Measurements from ENCODE around the gene BEST3.

The BEST3 gene

GRCh38 chr12:69688021-69688420 lies 11.1 kb downstream of the BEST3 start:
- no CpG with 5 or more reads among the region's 1 CpG for WGBS (ENCODE audit: extremely low coverage, insufficient coverage, insufficient read length)

GRCh38 chr12:69687390-69687789 lies 11.7 kb downstream of the BEST3 start:
- Histone ChIP-seq H3K18ac (ENCODE audit: low read length) (no peak overlapping the region), H3K14ac (ENCODE audit: low read length) (peak overlapping the region; percentile 78), H3K9me3 (ENCODE audit: insufficient read depth, low read depth, low read length) (no peaks in the 10 kb centered on the region), H3K79me1 (ENCODE audit: low read length) (peaks cover 12% of the 10 kb centered on the region), H3K27ac (ENCODE audit: low read depth, low read length) (peak overlapping the region; percentile 75), H4K12ac (ENCODE audit: low read depth, low read length) (no peak overlapping the region), H2AFZ (ENCODE audit: insufficient read depth, low read length, poor library complexity) (no peak overlapping the region), H3K4me2 (ENCODE audit: low read length) (no peak overlapping the region), H2BK120ac (ENCODE audit: insufficient read depth, low read length, poor library complexity) (peak overlapping the region; percentile 85), H3K23ac (ENCODE audit: low read length) (no peak overlapping the region), H3K79me2 (ENCODE audit: control insufficient read depth, insufficient read depth, low read length, poor library complexity) (no peaks in the 10 kb centered on the region), H3K9ac (ENCODE audit: low read length) (no peak overlapping the region), H2BK12ac (ENCODE audit: low read length) (peak overlapping the region; percentile 94), H4K91ac (ENCODE audit: low read depth, low read length) (peak overlapping the region; percentile 92), H3K27me3 (ENCODE audit: insufficient read depth, low read length) (no peaks in the 10 kb centered on the region), H3K4me1 (ENCODE audit: control insufficient read depth in 1 of 2, insufficient read depth in 2 of 2, low read length in 2 of 2) (peaks cover 8 to 12% of the 10 kb centered on the region in 2 experiments), H3K4me3 (ENCODE audit: low read depth, low read length) (no peak overlapping the region), H3K36me3 (ENCODE audit: control insufficient read depth in 1 of 2, insufficient read depth in 2 of 2, low read length in 2 of 2) (no peaks in the 10 kb centered on the region), H3K4ac (ENCODE audit: low read depth, low read length) (peak overlapping the region; percentile 35), H2AK5ac (ENCODE audit: low read length) (no peak overlapping the region), H2BK5ac (ENCODE audit: low read depth, low read length, poor library complexity) (peak overlapping the region; percentile 42), H4K8ac (ENCODE audit: low read depth, low read length) (no peak overlapping the region)
- WGBS (ENCODE audit: extremely low coverage, insufficient coverage, insufficient read length), result no CpG with 5 or more reads among the region's 4 CpGs
- DNase-seq, result peak in 1 of 2 donors; percentile 8

More at GRCh38 chr12:69688021-69688420, 11.1 kb downstream of the BEST3 start:
- Histone ChIP-seq H2BK12ac (ENCODE audit: low read length) (no peak overlapping the region), H3K27ac (ENCODE audit: low read depth, low read length) (peak overlapping the region; percentile 61), H3K4me3 (ENCODE audit: low read depth, low read length) (no peak overlapping the region), H3K27me3 (ENCODE audit: insufficient read depth, low read length) (no peaks in the 10 kb centered on the region), H3K14ac (ENCODE audit: low read length) (no peak overlapping the region), H3K23ac (ENCODE audit: low read length) (no peak overlapping the region), H4K12ac (ENCODE audit: low read depth, low read length) (no peak overlapping the region), H3K9me3 (ENCODE audit: insufficient read depth, low read depth, low read length) (no peaks in the 10 kb centered on the region), H3K4ac (ENCODE audit: low read depth, low read length) (no peak overlapping the region), H4K8ac (ENCODE audit: low read depth, low read length) (no peak overlapping the region), H3K36me3 (ENCODE audit: control insufficient read depth in 1 of 2, insufficient read depth in 2 of 2, low read length in 2 of 2) (no peaks in the 10 kb centered on the region), H2AK5ac (ENCODE audit: low read length) (no peak overlapping the region), H3K79me2 (ENCODE audit: control insufficient read depth, insufficient read depth, low read length, poor library complexity) (no peaks in the 10 kb centered on the region), H4K91ac (ENCODE audit: low read depth, low read length) (no peak overlapping the region), H2BK120ac (ENCODE audit: insufficient read depth, low read length, poor library complexity) (no peak overlapping the region), H3K9ac (ENCODE audit: low read length) (no peak overlapping the region), H3K4me2 (ENCODE audit: low read length) (no peak overlapping the region), H3K4me1 (ENCODE audit: control insufficient read depth in 1 of 2, insufficient read depth in 2 of 2, low read length in 2 of 2) (peaks cover 8 to 12% of the 10 kb centered on the region in 2 experiments), H2BK5ac (ENCODE audit: low read depth, low read length, poor library complexity) (no peak overlapping the region), H2AFZ (ENCODE audit: insufficient read depth, low read length, poor library complexity) (no peak overlapping the region), H3K79me1 (ENCODE audit: low read length) (peaks cover 12% of the 10 kb centered on the region), H3K18ac (ENCODE audit: low read length) (no peak overlapping the region)
- peak; percentile 57 to 85 for DNase-seq

- no peak overlapping the region for H2AK5ac ChIP-seq (ENCODE audit: low read length)
- H3K9ac ChIP-seq (ENCODE audit: low read length), result no peak overlapping the region
- peaks cover 12% of the 10 kb centered on the region for H3K79me1 ChIP-seq (ENCODE audit: low read length)
- no CpG with 5 or more reads among the region's 2 CpGs for WGBS (ENCODE audit: extremely low coverage, insufficient coverage, insufficient read length)
- H3K27ac ChIP-seq (ENCODE audit: low read depth, low read length), result peak overlapping the region; percentile 75
- H3K4me1 ChIP-seq (ENCODE audit: control insufficient read depth in 1 of 2, insufficient read depth in 2 of 2, low read length in 2 of 2), result peaks cover 8 to 12% of the 10 kb centered on the region in 2 experiments
- no peak overlapping the region for H3K4ac ChIP-seq (ENCODE audit: low read depth, low read length)
- no peak overlapping the region for H2BK120ac ChIP-seq (ENCODE audit: insufficient read depth, low read length, poor library complexity)
- H3K9me3 ChIP-seq (ENCODE audit: insufficient read depth, low read depth, low read length), result no peaks in the 10 kb centered on the region
- no peak overlapping the region for H2AFZ ChIP-seq (ENCODE audit: insufficient read depth, low read length, poor library complexity)
- H3K14ac ChIP-seq (ENCODE audit: low read length), result no peak overlapping the region
- H2BK12ac ChIP-seq (ENCODE audit: low read length), result no peak overlapping the region
- H4K12ac ChIP-seq (ENCODE audit: low read depth, low read length), result no peak overlapping the region
- no peak overlapping the region for H3K4me2 ChIP-seq (ENCODE audit: low read length)
- H3K4me3 ChIP-seq (ENCODE audit: low read depth, low read length), result no peak overlapping the region
- no peaks in the 10 kb centered on the region for H3K27me3 ChIP-seq (ENCODE audit: insufficient read depth, low read length)
- H4K91ac ChIP-seq (ENCODE audit: low read depth, low read length), result peak overlapping the region; percentile 40
- no peak overlapping the region for H4K8ac ChIP-seq (ENCODE audit: low read depth, low read length)
- no peaks in the 10 kb centered on the region for H3K36me3 ChIP-seq (ENCODE audit: control insufficient read depth in 1 of 2, insufficient read depth in 2 of 2, low read length in 2 of 2)
- no peaks in the 10 kb centered on the region for H3K79me2 ChIP-seq (ENCODE audit: control insufficient read depth, insufficient read depth, low read length, poor library complexity)
- peak; percentile 43 to 58 for DNase-seq
- no peak overlapping the region for H3K18ac ChIP-seq (ENCODE audit: low read length)
- H2BK5ac ChIP-seq (ENCODE audit: low read depth, low read length, poor library complexity), result no peak overlapping the region
- H3K23ac ChIP-seq (ENCODE audit: low read length), result no peak overlapping the region
Observed at GRCh38 chr12:69686731-69687130, 12.4 kb downstream of the BEST3 start.

- H3K4me1 ChIP-seq (ENCODE audit: control insufficient read depth in 1 of 2, insufficient read depth in 2 of 2, low read length in 2 of 2), result peaks cover 8 to 12% of the 10 kb centered on the region in 2 experiments
- no peak overlapping the region for H4K8ac ChIP-seq (ENCODE audit: low read depth, low read length)
- H2AFZ ChIP-seq (ENCODE audit: insufficient read depth, low read length, poor library complexity), result no peak overlapping the region
- no peak overlapping the region for H3K23ac ChIP-seq (ENCODE audit: low read length)
- no peak overlapping the region for H3K14ac ChIP-seq (ENCODE audit: low read length)
- H2BK5ac ChIP-seq (ENCODE audit: low read depth, low read length, poor library complexity), result no peak overlapping the region
- H3K27me3 ChIP-seq (ENCODE audit: insufficient read depth, low read length), result no peaks in the 10 kb centered on the region
- WGBS (ENCODE audit: extremely low coverage, insufficient coverage, insufficient read length), result no CpG with 5 or more reads among the region's 2 CpGs
- no peaks in the 10 kb centered on the region for H3K36me3 ChIP-seq (ENCODE audit: control insufficient read depth in 1 of 2, insufficient read depth in 2 of 2, low read length in 2 of 2)
- peaks cover 12% of the 10 kb centered on the region for H3K79me1 ChIP-seq (ENCODE audit: low read length)
- no peak overlapping the region for H3K18ac ChIP-seq (ENCODE audit: low read length)
- H3K79me2 ChIP-seq (ENCODE audit: control insufficient read depth, insufficient read depth, low read length, poor library complexity), result no peaks in the 10 kb centered on the region
- H2AK5ac ChIP-seq (ENCODE audit: low read length), result no peak overlapping the region
- no peak overlapping the region for H2BK12ac ChIP-seq (ENCODE audit: low read length)
- H3K9me3 ChIP-seq (ENCODE audit: insufficient read depth, low read depth, low read length), result no peaks in the 10 kb centered on the region
- H3K9ac ChIP-seq (ENCODE audit: low read length), result no peak overlapping the region
- no peak overlapping the region for H4K91ac ChIP-seq (ENCODE audit: low read depth, low read length)
- H4K12ac ChIP-seq (ENCODE audit: low read depth, low read length), result no peak overlapping the region
- DNase-seq, result peak in 1 of 2 donors; percentile 12
- no peak overlapping the region for H3K27ac ChIP-seq (ENCODE audit: low read depth, low read length)
- no peak overlapping the region for H3K4ac ChIP-seq (ENCODE audit: low read depth, low read length)
- H3K4me2 ChIP-seq (ENCODE audit: low read length), result no peak overlapping the region
- H2BK120ac ChIP-seq (ENCODE audit: insufficient read depth, low read length, poor library complexity), result no peak overlapping the region
- H3K4me3 ChIP-seq (ENCODE audit: low read depth, low read length), result no peak overlapping the region
Observed at GRCh38 chr12:69685810-69686209, 13.3 kb downstream of the BEST3 start.

All from trophoblast cell (in vitro differentiated cells and primary cell).